Measurements from ENCODE around the gene SMIM30.
"Not testable (repeated sequence)": the region's sequence is repeated elsewhere in the genome, so short reads cannot be mapped to it uniquely, and the experiment has no call there.

SMIM30 gene

GRCh38 chr7:113118074-113118959, at the start of gene SMIM30:
Gene SMIM30 (minus strand): TSS chr7:113118554. CDS start chr7:113117578, 976 bp downstream.
- DNase-seq (ENCODE audit: low read depth in 2 of 2), result peak; percentile 75 to 84

- DNase-seq (ENCODE audit: low read depth in 2 of 2), result not testable (repeated sequence)
Observed at GRCh38 chr7:113166176-113166575, 47.8 kb upstream of the SMIM30 start.

GRCh38 chr7:113161050-113161449, 42.7 kb upstream of the SMIM30 start:
- no peak for DNase-seq (ENCODE audit: low read depth in 2 of 2)

- no peak for DNase-seq (ENCODE audit: low read depth in 2 of 2)
Observed at GRCh38 chr7:113159746-113160339, 41.5 kb upstream of the SMIM30 start.

- DNase-seq (ENCODE audit: low read depth in 2 of 2), result no peak
Observed at GRCh38 chr7:113158756-113159155, 40.4 kb upstream of the SMIM30 start.

- no peak for DNase-seq (ENCODE audit: low read depth in 2 of 2)
Observed at GRCh38 chr7:113154117-113154516, 35.8 kb upstream of the SMIM30 start.

GRCh38 chr7:113144817-113145216, 26.5 kb upstream of the SMIM30 start:
- DNase-seq (ENCODE audit: low read depth in 2 of 2), result no peak

GRCh38 chr7:113143486-113144257, 25.3 kb upstream of the SMIM30 start:
- no peak for DNase-seq (ENCODE audit: low read depth in 2 of 2)

GRCh38 chr7:113142385-113143119, 24.2 kb upstream of the SMIM30 start:
- DNase-seq (ENCODE audit: low read depth in 2 of 2), result no peak

- no peak for DNase-seq (ENCODE audit: low read depth in 2 of 2)
Observed at GRCh38 chr7:113141803-113142202, 23.4 kb upstream of the SMIM30 start.

GRCh38 chr7:113140956-113141355, 22.6 kb upstream of the SMIM30 start:
- DNase-seq (ENCODE audit: low read depth in 2 of 2), result no peak

GRCh38 chr7:113137241-113137640, 18.9 kb upstream of the SMIM30 start:
- no peak for DNase-seq (ENCODE audit: low read depth in 2 of 2)

GRCh38 chr7:113134025-113134424, 15.7 kb upstream of the SMIM30 start:
- DNase-seq (ENCODE audit: low read depth in 2 of 2), result no peak

GRCh38 chr7:113131367-113131766, 13.0 kb upstream of the SMIM30 start:
- no peak for DNase-seq (ENCODE audit: low read depth in 2 of 2)

GRCh38 chr7:113128031-113128430, 9.7 kb upstream of the SMIM30 start:
- DNase-seq (ENCODE audit: low read depth in 2 of 2), result no peak

GRCh38 chr7:113125728-113126127, 7.4 kb upstream of the SMIM30 start:
- no peak for DNase-seq (ENCODE audit: low read depth in 2 of 2)

GRCh38 chr7:113122744-113123143, 4.4 kb upstream of the SMIM30 start:
- no peak for DNase-seq (ENCODE audit: low read depth in 2 of 2)

GRCh38 chr7:113120647-113121046, 2.3 kb upstream of the SMIM30 start:
- no peak for DNase-seq (ENCODE audit: low read depth in 2 of 2)

- DNase-seq (ENCODE audit: low read depth in 2 of 2), result no peak
Observed at GRCh38 chr7:113119429-113119828, 1.1 kb upstream of the SMIM30 start.

GRCh38 chr7:113117374-113117774, 980 bp downstream of the SMIM30 start:
- not testable (repeated sequence) for DNase-seq (ENCODE audit: low read depth in 2 of 2)

- DNase-seq (ENCODE audit: low read depth in 2 of 2), result no peak
Observed at GRCh38 chr7:113113912-113114311, 4.4 kb downstream of the SMIM30 start.

- DNase-seq (ENCODE audit: low read depth in 2 of 2), result no peak
Observed at GRCh38 chr7:113109718-113110117, 8.6 kb downstream of the SMIM30 start.
